ENCODE results near the gene CSMD2. TPM values are rescaled to one million over a fixed set of nuclear protein-coding genes. Genes with fewer than 3 reads are reported as not detected.

Gene CSMD2
- total RNA-seq, 2 donors from 2014 or later: 0.62 to 2.8 TPM

DNA sequence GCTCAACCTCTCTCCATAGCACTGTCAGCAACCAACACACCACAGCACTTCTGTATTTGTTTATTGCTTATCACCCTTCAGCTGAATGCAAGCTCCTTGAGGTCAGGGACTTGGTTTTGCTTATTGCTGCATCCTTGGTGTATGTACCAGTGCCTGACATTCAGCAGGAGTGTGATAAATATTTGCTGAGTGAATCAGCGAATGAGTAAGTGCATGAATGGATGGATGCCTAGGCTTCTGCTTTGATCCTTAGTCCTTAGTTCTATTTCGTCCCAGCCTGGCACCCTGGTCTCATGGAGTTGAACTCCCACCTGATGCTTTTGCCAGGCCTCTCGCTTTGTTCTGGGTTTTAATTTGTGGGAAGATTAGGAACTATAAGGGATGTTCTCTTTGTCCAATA, 604.4 kb downstream of the CSMD2 start:
- TF ChIP-seq, protein P1, sequence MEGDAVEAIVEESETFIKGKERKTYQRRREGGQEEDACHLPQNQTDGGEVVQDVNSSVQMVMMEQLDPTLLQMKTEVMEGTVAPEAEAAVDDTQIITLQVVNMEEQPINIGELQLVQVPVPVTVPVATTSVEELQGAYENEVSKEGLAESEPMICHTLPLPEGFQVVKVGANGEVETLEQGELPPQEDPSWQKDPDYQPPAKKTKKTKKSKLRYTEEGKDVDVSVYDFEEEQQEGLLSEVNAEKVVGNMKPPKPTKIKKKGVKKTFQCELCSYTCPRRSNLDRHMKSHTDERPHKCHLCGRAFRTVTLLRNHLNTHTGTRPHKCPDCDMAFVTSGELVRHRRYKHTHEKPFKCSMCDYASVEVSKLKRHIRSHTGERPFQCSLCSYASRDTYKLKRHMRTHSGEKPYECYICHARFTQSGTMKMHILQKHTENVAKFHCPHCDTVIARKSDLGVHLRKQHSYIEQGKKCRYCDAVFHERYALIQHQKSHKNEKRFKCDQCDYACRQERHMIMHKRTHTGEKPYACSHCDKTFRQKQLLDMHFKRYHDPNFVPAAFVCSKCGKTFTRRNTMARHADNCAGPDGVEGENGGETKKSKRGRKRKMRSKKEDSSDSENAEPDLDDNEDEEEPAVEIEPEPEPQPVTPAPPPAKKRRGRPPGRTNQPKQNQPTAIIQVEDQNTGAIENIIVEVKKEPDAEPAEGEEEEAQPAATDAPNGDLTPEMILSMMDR (conservative IDR thresholded peaks at IDR 0.05): no peak
- H3K9ac ChIP-seq (ENCODE audit: extremely low read depth, low read length, poor library complexity, severe bottlenecking): no peak overlapping the region
- H3K4me3 ChIP-seq (ENCODE audit: low read length): no peak overlapping the region
- H3K4me1 ChIP-seq (ENCODE audit: control insufficient read depth, insufficient read depth, low read length): no peaks in the 10 kb centered on the region
- no peaks in the 10 kb centered on the region for H3K36me3 ChIP-seq (ENCODE audit: control insufficient read depth, insufficient read depth, low read length)
- WGBS, 2 experiments (ENCODE audit: insufficient coverage in 1 of 2, insufficient read length in 1 of 2): 70 to 90% methylated on average over 2 to 3 of the region's 3 CpGs
- no peak overlapping the region for H3K27ac ChIP-seq (ENCODE audit: low read depth, low read length)
- Mint-ChIP-seq H3K9me3 (no peaks in the 10 kb centered on the region), H3K4me1 (peaks cover 4% of the 10 kb centered on the region), H3K4me3 (no peak overlapping the region), H3K36me3 (ENCODE audit: low read depth) (no peaks in the 10 kb centered on the region), H3K27ac (no peak overlapping the region), H3K27me3 (ENCODE audit: insufficient read depth) (peaks cover 5% of the 10 kb centered on the region)
- DNase-seq: no peak
- no peaks in the 10 kb centered on the region for H3K9me3 ChIP-seq (ENCODE audit: control insufficient read depth, low read length)
- no peaks in the 10 kb centered on the region for H3K27me3 ChIP-seq (ENCODE audit: control insufficient read depth, insufficient read depth, low read length, poor library complexity, severe bottlenecking)

DNA sequence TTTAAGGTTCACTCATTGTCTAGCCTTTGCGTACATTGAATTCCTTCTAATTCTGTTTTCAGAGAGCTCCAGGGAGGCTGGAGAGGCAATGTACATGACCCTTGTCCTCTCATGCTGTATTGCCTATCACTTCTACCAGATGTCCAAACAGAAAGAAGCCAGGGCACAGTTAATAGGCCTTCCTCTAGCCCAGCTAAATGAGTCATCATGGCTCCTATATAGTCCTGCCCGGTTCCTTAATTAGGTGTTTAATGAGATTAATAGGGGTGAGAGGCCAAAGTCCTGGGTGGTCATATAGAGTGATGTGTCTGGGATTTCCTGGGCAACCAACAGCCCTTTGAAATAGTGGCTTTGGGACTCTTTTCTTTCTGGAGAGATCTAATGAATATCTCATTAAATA, 616.3 kb downstream of the CSMD2 start:
- DNase-seq: no peak
- Mint-ChIP-seq H3K27me3 (ENCODE audit: insufficient read depth) (peaks cover 3% of the 10 kb centered on the region), H3K36me3 (ENCODE audit: low read depth) (no peaks in the 10 kb centered on the region), H3K9me3 (peaks cover 45% of the 10 kb centered on the region), H3K27ac (no peak overlapping the region), H3K4me1 (no peaks in the 10 kb centered on the region), H3K4me3 (no peak overlapping the region)
- H3K27me3 ChIP-seq (ENCODE audit: control insufficient read depth, insufficient read depth, low read length, poor library complexity, severe bottlenecking): no peaks in the 10 kb centered on the region
- TF ChIP-seq, protein P1 (conservative IDR thresholded peaks at IDR 0.05): no peak
- no peaks in the 10 kb centered on the region for H3K4me1 ChIP-seq (ENCODE audit: control insufficient read depth, insufficient read depth, low read length)
- H3K9me3 ChIP-seq (ENCODE audit: control insufficient read depth, low read length): peaks cover 16% of the 10 kb centered on the region
- 88 to 94% methylated on average over 1 to 2 of the region's 2 CpGs for WGBS, 2 experiments (ENCODE audit: insufficient coverage in 1 of 2, insufficient read length in 1 of 2)
- H3K36me3 ChIP-seq (ENCODE audit: control insufficient read depth, insufficient read depth, low read length): no peaks in the 10 kb centered on the region
- no peak overlapping the region for H3K4me3 ChIP-seq (ENCODE audit: low read length)
- no peak overlapping the region for H3K27ac ChIP-seq (ENCODE audit: low read depth, low read length)
- no peak overlapping the region for H3K9ac ChIP-seq (ENCODE audit: extremely low read depth, low read length, poor library complexity, severe bottlenecking)

DNA sequence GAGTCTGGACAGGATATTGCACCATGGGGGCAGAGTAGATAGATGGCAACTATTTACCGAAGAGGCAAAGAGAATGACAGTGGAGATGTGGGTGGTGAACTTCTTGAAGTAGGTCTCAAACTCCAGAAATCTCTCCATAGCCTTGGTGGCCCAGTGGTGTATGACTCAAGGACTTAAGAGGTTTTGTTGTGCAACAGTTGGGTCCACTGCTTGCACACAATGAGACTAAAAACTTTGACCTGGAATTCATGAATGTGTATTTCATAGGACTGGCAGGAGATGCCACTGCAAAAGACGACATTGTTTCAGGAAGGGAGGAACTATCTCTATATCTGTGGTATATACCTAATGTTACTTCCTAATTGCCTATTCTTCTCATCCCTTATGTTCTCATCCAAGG, 616.7 kb downstream of the CSMD2 start:
- Histone ChIP-seq H3K27ac (ENCODE audit: low read depth, low read length) (no peak overlapping the region), H3K27me3 (ENCODE audit: control insufficient read depth, insufficient read depth, low read length, poor library complexity, severe bottlenecking) (no peaks in the 10 kb centered on the region), H3K4me3 (ENCODE audit: low read length) (no peak overlapping the region), H3K36me3 (ENCODE audit: control insufficient read depth, insufficient read depth, low read length) (no peaks in the 10 kb centered on the region), H3K4me1 (ENCODE audit: control insufficient read depth, insufficient read depth, low read length) (no peaks in the 10 kb centered on the region), H3K9ac (ENCODE audit: extremely low read depth, low read length, poor library complexity, severe bottlenecking) (no peak overlapping the region), H3K9me3 (ENCODE audit: control insufficient read depth, low read length) (peaks cover 16% of the 10 kb centered on the region)
- no peak overlapping the region for H3K4me3 Mint-ChIP-seq
- WGBS, 2 experiments (ENCODE audit: insufficient coverage in 1 of 2, insufficient read length in 1 of 2): 100% methylated on average over 1 to 2 of the region's 2 CpGs
- no peaks in the 10 kb centered on the region for H3K36me3 Mint-ChIP-seq (ENCODE audit: low read depth)
- DNase-seq: no peak
- H3K27ac Mint-ChIP-seq: no peak overlapping the region
- TF ChIP-seq, protein P1 (conservative IDR thresholded peaks at IDR 0.05): no peak
- peaks cover 41% of the 10 kb centered on the region for H3K9me3 Mint-ChIP-seq
- no peaks in the 10 kb centered on the region for H3K4me1 Mint-ChIP-seq
- peaks cover 2% of the 10 kb centered on the region for H3K27me3 Mint-ChIP-seq (ENCODE audit: insufficient read depth)
